Sigmoid colon (tissue), 7 donors: ENCODE results near the gene EP400. TPM values are rescaled to one million over a fixed set of nuclear protein-coding genes. Genes with fewer than 3 reads are reported as not detected.

ENCODE experiments used
- DNase-seq: peaks from one replicate; pipeline ENCODE4 v3.0.0-alpha.2; 2019
- H3K27ac ChIP-seq, 4 donors: fragments of 200-600 bp; sonication (generic); one replicate each; pipeline ENCODE4 v1.5.1; 2016 to 2019; ENCODE audit warnings: mild to moderate bottlenecking in 1 of 4
- H3K27me3 ChIP-seq, 3 donors: fragments of 200-600 bp; sonication (generic); one replicate each; pipeline ENCODE4 v1.5.1; 2019; ENCODE audit warnings: mild to moderate bottlenecking in 1 of 3
- H3K36me3 ChIP-seq, 4 donors: fragments of 200-600 bp; sonication (generic); one replicate each; pipeline ENCODE4 v1.5.1; 2016 to 2019
- H3K4me1 ChIP-seq, 4 donors: fragments of 200-600 bp; sonication (generic); one replicate each; pipeline ENCODE4 v1.5.1; 2017 to 2019
- H3K4me3 ChIP-seq, 4 donors: fragments of 200-600 bp; sonication (generic); one replicate each; pipeline ENCODE4 v1.5.1; 2017 to 2019; ENCODE audit warnings: mild to moderate bottlenecking in 2 of 4, moderate library complexity in 1 of 4
- H3K9me3 ChIP-seq, 4 donors: fragments of 200-600 bp in 3 of 4; sonication (generic) in 3 of 4; one replicate each; pipeline versions ENCODE4 v1.5.1 to v1.6.1; 2013 to 2019
- EP300 ChIP-seq, 4 donors: sonication (generic); formaldehyde crosslinking; IDR thresholded peaks; one replicate each; pipeline ENCODE4 v1.6.1; 2017; ENCODE audit warnings: antibody characterized with exemption in 4 of 4
- POLR2A ChIP-seq, 2 donors: fragments of 450-650 bp; IDR thresholded peaks; one replicate each; pipeline ENCODE4 v1.6.1; 2016; ENCODE audit warnings: antibody characterized with exemption in 2 of 2, mild to moderate bottlenecking in 2 of 2, moderate library complexity in 2 of 2
- POLR2AphosphoS5 ChIP-seq, 4 donors: sonication (generic); formaldehyde crosslinking; IDR thresholded peaks; one replicate each; pipeline ENCODE4 v1.6.1; 2017; ENCODE audit warnings: antibody characterized with exemption in 4 of 4
- WGBS, 2 donors: extraction: QIAGEN DNeasy Blood & Tissue Kit; methylation state at CpG; one replicate each; pipeline ENCODE4 v1.1.7; 2013; 5-methylcytosine and 5-hydroxymethylcytosine counted together
- intact Hi-C: fragments of 100-400 bp; cut with DNase I; formaldehyde crosslinking; loops from one replicate; pipeline ENCODE4 v1.15.1; 2023
- polyA plus RNA-seq, 3 donors: library from polyadenylated mRNA; stranded (reverse); fragments of 200-250 nt; gene quantifications; one replicate each; pipeline ENCODE4 v1.2.3, GENCODE V29; 2013
- total RNA-seq, 4 donors: library from RNA; depleted of rRNA; stranded (reverse); fragments of >200 nt; gene quantifications; one replicate each; pipeline ENCODE4 v1.1.0, GENCODE V29; 2016
- TF ChIP-seq, protein P1 (sequence below), 4 experiments: fragments of 450-650 bp in 3 of 4; fragments of 200-600 bp in 1 of 4; IDR thresholded peaks; one replicate each; pipeline ENCODE4 v1.5.1; 2016 to 2019; ENCODE audit warnings: antibody characterized with exemption in 4 of 4, mild to moderate bottlenecking in 3 of 4, moderate library complexity in 2 of 4
- donor health status: healthy with polysubstance abuse.
- donor health status: Bipolar disorder and iron deficiency.
- donor health status: healthy.

The EP400 gene
- total and polyA plus RNA-seq, 7 donors: 3.2 to 35.7 (median 14.6) TPM

- no peaks in the 10 kb centered on the region for H3K27me3 ChIP-seq
- peaks cover 44 to 95% (median 62%) of the 10 kb centered on the region in 4 donors for H3K36me3 ChIP-seq
- intact Hi-C loops: no loop called here
- TF ChIP-seq POLR2A (IDR thresholded peaks at IDR 0.05) (no peak), EP300 (IDR thresholded peaks at IDR 0.05) (no peak), POLR2AphosphoS5 (IDR thresholded peaks at IDR 0.05) (no peak)
- TF ChIP-seq, protein P1, sequence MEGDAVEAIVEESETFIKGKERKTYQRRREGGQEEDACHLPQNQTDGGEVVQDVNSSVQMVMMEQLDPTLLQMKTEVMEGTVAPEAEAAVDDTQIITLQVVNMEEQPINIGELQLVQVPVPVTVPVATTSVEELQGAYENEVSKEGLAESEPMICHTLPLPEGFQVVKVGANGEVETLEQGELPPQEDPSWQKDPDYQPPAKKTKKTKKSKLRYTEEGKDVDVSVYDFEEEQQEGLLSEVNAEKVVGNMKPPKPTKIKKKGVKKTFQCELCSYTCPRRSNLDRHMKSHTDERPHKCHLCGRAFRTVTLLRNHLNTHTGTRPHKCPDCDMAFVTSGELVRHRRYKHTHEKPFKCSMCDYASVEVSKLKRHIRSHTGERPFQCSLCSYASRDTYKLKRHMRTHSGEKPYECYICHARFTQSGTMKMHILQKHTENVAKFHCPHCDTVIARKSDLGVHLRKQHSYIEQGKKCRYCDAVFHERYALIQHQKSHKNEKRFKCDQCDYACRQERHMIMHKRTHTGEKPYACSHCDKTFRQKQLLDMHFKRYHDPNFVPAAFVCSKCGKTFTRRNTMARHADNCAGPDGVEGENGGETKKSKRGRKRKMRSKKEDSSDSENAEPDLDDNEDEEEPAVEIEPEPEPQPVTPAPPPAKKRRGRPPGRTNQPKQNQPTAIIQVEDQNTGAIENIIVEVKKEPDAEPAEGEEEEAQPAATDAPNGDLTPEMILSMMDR (IDR thresholded peaks at IDR 0.05): no peak
- no peak overlapping the region for H3K4me3 ChIP-seq
- WGBS, 2 donors: 97 to 98% methylated on average over 18 of the region's 18 CpGs
- no peak for DNase-seq
- H3K27ac ChIP-seq: no peak overlapping the region
- H3K4me1 ChIP-seq: no peaks in the 10 kb centered on the region
- H3K9me3 ChIP-seq: no peaks in the 10 kb centered on the region
Measured at GRCh38 chr12:132019891-132020290, 70.1 kb downstream of the EP400 start.

- no peak overlapping the region for H3K4me3 ChIP-seq
- no peak for DNase-seq
- H3K27me3 ChIP-seq: no peaks in the 10 kb centered on the region
- WGBS, 2 donors: 94 to 95% methylated on average over 9 of the region's 9 CpGs
- no peak overlapping the region for H3K27ac ChIP-seq
- H3K36me3 ChIP-seq: peaks cover 48 to 95% (median 63%) of the 10 kb centered on the region in 4 donors
- intact Hi-C loops: no loop called here
- no peaks in the 10 kb centered on the region for H3K4me1 ChIP-seq
- TF ChIP-seq, protein P1 (IDR thresholded peaks at IDR 0.05): no peak
- no peaks in the 10 kb centered on the region for H3K9me3 ChIP-seq
Measured at GRCh38 chr12:132020292-132020691, 70.5 kb downstream of the EP400 start.

DNA sequence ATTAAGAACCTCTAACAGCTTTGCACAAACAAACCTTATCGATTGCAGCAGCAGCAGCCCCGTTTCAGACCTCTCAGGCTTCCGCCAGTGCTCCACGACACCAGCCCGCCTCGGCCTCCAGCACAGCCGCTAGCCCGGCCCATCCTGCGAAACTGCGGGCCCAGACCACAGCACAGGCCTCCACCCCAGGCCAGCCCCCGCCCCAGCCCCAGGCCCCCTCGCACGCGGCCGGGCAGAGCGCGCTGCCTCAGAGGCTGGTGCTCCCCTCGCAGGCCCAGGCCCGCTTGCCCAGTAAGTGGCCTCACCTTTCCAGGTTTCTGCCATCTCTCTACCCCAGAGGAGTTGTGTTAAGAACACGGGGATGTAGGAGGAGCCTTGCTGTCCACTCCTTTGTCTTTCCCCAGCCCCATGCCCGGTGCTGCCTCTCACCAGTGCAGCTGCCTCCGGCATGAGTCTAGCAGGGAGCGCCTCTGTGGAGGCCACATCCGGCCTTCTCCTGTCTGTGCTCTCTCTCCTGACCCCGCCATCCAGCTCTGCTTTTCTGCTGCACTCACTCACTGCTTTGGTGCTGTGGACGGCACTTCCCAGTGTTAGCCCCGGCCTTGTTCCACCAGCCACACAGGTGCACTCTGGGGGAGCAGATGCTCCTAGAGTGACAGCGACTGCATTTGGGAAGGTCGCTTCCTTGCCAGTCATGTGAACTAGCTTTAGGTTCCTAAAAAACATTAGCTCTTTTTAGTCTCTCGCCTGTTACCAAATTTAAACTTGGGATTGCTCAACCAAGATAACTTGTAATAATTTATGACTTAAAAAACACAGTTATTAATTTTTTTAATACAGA is 71.5 kb downstream of the EP400 start:
- intact Hi-C loops: no loop called here
- peak; percentile 40 for DNase-seq

DNA sequence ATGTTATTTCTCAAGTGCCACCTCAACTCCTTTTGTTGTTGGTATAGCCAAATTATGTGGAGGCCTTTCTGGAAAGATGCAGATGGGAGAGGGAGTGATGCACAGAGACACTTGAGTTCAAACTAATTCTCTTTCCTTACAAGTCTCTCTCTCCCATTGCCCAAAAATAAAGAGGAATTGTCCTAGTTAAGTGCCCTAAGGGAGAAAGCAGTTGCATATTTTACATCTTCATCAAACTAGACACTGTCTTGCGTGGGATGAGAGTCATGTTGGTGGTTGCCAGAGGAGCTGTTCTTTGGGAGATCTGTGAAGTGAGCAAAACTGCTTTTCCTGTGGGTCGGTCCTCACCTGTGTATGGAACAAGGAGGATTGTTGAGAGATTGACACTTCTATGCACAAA is 72.2 kb downstream of the EP400 start:
- no peak overlapping the region for H3K27ac ChIP-seq
- 96% methylated on average over 2 of the region's 2 CpGs for WGBS, 2 donors
- TF ChIP-seq POLR2A (IDR thresholded peaks at IDR 0.05) (no peak), EP300 (IDR thresholded peaks at IDR 0.05) (no peak), POLR2AphosphoS5 (IDR thresholded peaks at IDR 0.05) (no peak)
- TF ChIP-seq, protein P1 (IDR thresholded peaks at IDR 0.05): no peak
- intact Hi-C loops: no loop called here
- peaks cover 60 to 95% (median 70%) of the 10 kb centered on the region in 4 donors for H3K36me3 ChIP-seq
- no peak overlapping the region for H3K4me3 ChIP-seq
- H3K4me1 ChIP-seq: no peaks in the 10 kb centered on the region
- no peaks in the 10 kb centered on the region for H3K9me3 ChIP-seq
- DNase-seq: no peak
- H3K27me3 ChIP-seq: no peaks in the 10 kb centered on the region

More for the DNA sequence above, 71.5 kb downstream of the EP400 start:
- Histone ChIP-seq H3K27ac (no peak overlapping the region), H3K9me3 (no peaks in the 10 kb centered on the region), H3K4me1 (no peaks in the 10 kb centered on the region), H3K36me3 (peaks cover 57 to 95% (median 66%) of the 10 kb centered on the region in 4 donors), H3K27me3 (no peaks in the 10 kb centered on the region), H3K4me3 (no peak overlapping the region)
- WGBS, 2 donors: 96% methylated on average over 30 of the region's 30 CpGs
- TF ChIP-seq POLR2AphosphoS5 (IDR thresholded peaks at IDR 0.05) (no peak), EP300 (IDR thresholded peaks at IDR 0.05) (no peak), POLR2A (IDR thresholded peaks at IDR 0.05) (no peak)
- TF ChIP-seq, protein P1 (IDR thresholded peaks at IDR 0.05): no peak
